NCI-H460 (cell line): ENCODE results near the gene MT4. TPM values are rescaled to one million over a fixed set of nuclear protein-coding genes. Genes with fewer than 3 reads are reported as not detected.

Experiments used
- DNase-seq: peaks from one replicate; pipeline ENCODE4 v3.0.0-alpha.2; 2016; ENCODE audit warnings: low read depth; ENCODE audit errors: extremely low read depth
- total RNA-seq: library from RNA; depleted of rRNA; stranded (reverse); fragments of >200 nt; shearing (Covaris generic); gene quantifications from 2 replicates; pipeline ENCODE4 v1.2.3, GENCODE V29; 2014; rRNA removed

MT4 gene
- total RNA-seq, 1 experiment from 2014 or later: not detected

DNA sequence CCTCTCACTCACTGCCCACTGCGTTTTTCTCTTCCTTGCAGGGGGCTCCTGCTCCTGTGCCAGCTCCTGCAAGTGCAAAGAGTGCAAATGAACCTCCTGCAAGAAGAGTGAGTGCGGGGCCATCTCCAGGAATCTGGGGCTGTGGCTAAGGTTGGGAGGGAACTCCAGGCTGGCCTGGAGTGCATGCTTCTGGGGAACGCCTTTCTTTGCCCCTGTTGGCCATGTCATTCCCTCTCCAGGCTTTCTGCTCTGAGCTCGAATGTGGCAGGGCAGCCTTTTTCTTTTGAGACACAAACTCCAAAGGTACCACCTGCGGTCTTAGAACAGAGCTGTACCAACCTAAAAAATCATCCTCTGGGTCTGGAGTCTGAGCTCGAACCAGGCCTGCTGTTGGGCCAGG, 53.3 kb downstream of the MT4 start:
- DNase-seq: no peak

Other genes with a start within 250 kb of the MT4 start
- gene AMFR, start 139.5 kb upstream of the MT4 start, total RNA-seq: 197 and 209 TPM in 2 replicates
- 115 and 140 TPM in 2 replicates for gene NUDT21, start 113.7 kb upstream of the MT4 start, total RNA-seq
- gene OGFOD1, start 113.5 kb upstream of the MT4 start, total RNA-seq: 121 and 132 TPM in 2 replicates
- gene BBS2, start 45.0 kb upstream of the MT4 start, total RNA-seq: 67.3 and 75.3 TPM in 2 replicates
- not detected in 2 replicates for gene MT3, start 24.5 kb downstream of the MT4 start, total RNA-seq
- gene MT2A, start 43.5 kb downstream of the MT4 start, total RNA-seq: 83.8 and 113 TPM in 2 replicates
- 2.3 TPM in 1 of 2 replicates, not detected in the other for gene MT1E, start 60.7 kb downstream of the MT4 start, total RNA-seq
- gene MT1M, start 67.6 kb downstream of the MT4 start, total RNA-seq: not detected in 2 replicates
- gene MT1A, start 73.6 kb downstream of the MT4 start, total RNA-seq: 19.4 and 32.8 TPM in 2 replicates
- gene MT1B, start 86.8 kb downstream of the MT4 start, total RNA-seq: not detected in 2 replicates
- 0.72 and 0.97 TPM in 2 replicates for gene MT1F, start 92.9 kb downstream of the MT4 start, total RNA-seq
- not detected in 2 replicates for gene MT1G, start 103.0 kb downstream of the MT4 start, total RNA-seq
- gene MT1H, start 104.7 kb downstream of the MT4 start, total RNA-seq: not detected in 2 replicates
- 5.6 and 11.3 TPM in 2 replicates for gene MT1X, start 117.4 kb downstream of the MT4 start, total RNA-seq
- gene NUP93, start 165.1 kb downstream of the MT4 start, total RNA-seq: 78.1 and 87.7 TPM in 2 replicates